K562 (cell line): ENCODE measurements around the gene ITPR2. TPM values are rescaled to one million over a fixed set of nuclear protein-coding genes. Genes with fewer than 3 reads are reported as not detected.

Experiments used
- ATAC-seq: fragments of 200-7000 bp; cut with Tn5 transposase; 3 replicates; pipeline ENCODE4 v1.9.1; 2020; ENCODE audit warnings: moderate library complexity
- BruUV-seq: library from RNA; stranded (reverse); fragments of 400-500 nt; replicated peaks from 2 replicates; lab custom pipeline; 2021; lab: Mats Ljungman, UMichigan
- CTCF ChIA-PET: fragments of 300-600 bp; formaldehyde crosslinking; extraction: SDS; loops from one replicate; lab custom pipeline; 2021; ENCODE audit warnings: low intra/inter-chr PET ratio; lab: Yijun Ruan, JAX
- POLR2A ChIA-PET: fragments of 300-600, 350-650 bp; sonication (Branson Sonifier 250); formaldehyde crosslinking; extraction: SDS; loops from one replicate; lab custom pipeline; 2021; ENCODE audit warnings: antibody characterized with exemption, inconsistent platforms; lab: Yijun Ruan, JAX
- DNase-seq, 4 experiments: peaks; one replicate each; pipeline versions ENCODE4 v3.0.0 to v3.0.0-alpha.2; 2011 to 2018; ENCODE audit warnings: low spot score in 3 of 4, mixed read lengths in 3 of 4; ENCODE audit errors: extremely low read depth in 1 of 4
- FAIRE-seq: peaks from 2 replicates; lab custom pipeline; 2011; peaks lifted over from hg19 to GRCh38; lab: Jason Lieb, UNC
- H2AFZ ChIP-seq: 2 replicates; pipeline ENCODE4 v1.6.0; 2011; ENCODE audit warnings: low read depth, low read length, control low read depth, inconsistent platforms
- H3K27ac ChIP-seq: fragments of 200-600 bp; 3 replicates; pipeline ENCODE4 v1.8.0; 2011; ENCODE audit warnings: low read depth, mild to moderate bottlenecking, control low read depth, inconsistent platforms, low read length, moderate library complexity, mixed read lengths; ENCODE audit errors: extremely low read depth
- H3K27me3 ChIP-seq, 2 experiments: fragments of 300-600 bp in 1 of 2; 2 replicates in 1 of 2; 3 replicates in 1 of 2; pipeline versions ENCODE4 v1.6.0 to v1.8.0; 2011; ENCODE audit warnings: inconsistent platforms in 2 of 2, low read length in 2 of 2, mild to moderate bottlenecking in 1 of 2, mixed read lengths in 1 of 2, moderate library complexity in 1 of 2; ENCODE audit not compliant: control insufficient read depth in 2 of 2, insufficient read depth in 2 of 2
- H3K36me3 ChIP-seq: fragments of 300-600 bp; 3 replicates; pipeline ENCODE4 v1.8.0; 2011; ENCODE audit warnings: mild to moderate bottlenecking, low read length, inconsistent platforms; ENCODE audit not compliant: control insufficient read depth, insufficient read depth
- H3K4me1 ChIP-seq, 2 experiments: fragments of 200-600 bp in 1 of 2; replicated peaks in 1 of 2; 2 replicates in 1 of 2; 3 replicates in 1 of 2; pipeline versions ENCODE4 v1.5.1 to v1.8.0; 2011; ENCODE audit warnings: inconsistent platforms in 2 of 2, low read length in 2 of 2, mild to moderate bottlenecking in 1 of 2, mixed read lengths in 1 of 2, moderate library complexity in 1 of 2; ENCODE audit not compliant: control insufficient read depth in 2 of 2, insufficient read depth in 2 of 2
- H3K4me2 ChIP-seq: 2 replicates; pipeline ENCODE4 v1.6.1; 2011; ENCODE audit warnings: low read length, control low read depth, inconsistent platforms, mixed read lengths; ENCODE audit not compliant: insufficient read depth
- H3K4me3 ChIP-seq: fragments of 200-600 bp; sonication (generic), shearing (Covaris generic); 2 replicates; pipeline ENCODE4 v1.5.1; 2016; ENCODE audit warnings: control low read depth, inconsistent platforms
- H3K79me2 ChIP-seq: fragments of 200-600 bp; 3 replicates; pipeline ENCODE4 v1.8.0; 2011; ENCODE audit warnings: low read length, inconsistent platforms; ENCODE audit not compliant: control insufficient read depth, insufficient read depth
- H3K9ac ChIP-seq, 2 experiments: 2 replicates each; pipeline versions ENCODE4 v1.6.0 to v1.6.1; 2011; ENCODE audit warnings: low read depth in 2 of 2, low read length in 2 of 2, control low read depth in 1 of 2, inconsistent platforms in 1 of 2, mild to moderate bottlenecking in 1 of 2, mixed read lengths in 1 of 2; ENCODE audit not compliant: insufficient read depth in 1 of 2
- H3K9me1 ChIP-seq: one replicate; pipeline ENCODE4 v1.6.0; 2011; ENCODE audit warnings: inconsistent platforms, mild to moderate bottlenecking, low read length, moderate library complexity; ENCODE audit not compliant: control insufficient read depth, insufficient read depth
- H3K9me3 ChIP-seq: replicated peaks from 2 replicates; pipeline ENCODE4 v1.5.1; 2011; ENCODE audit warnings: low read depth, low read length, inconsistent platforms; ENCODE audit not compliant: control insufficient read depth, insufficient read depth
- H4K20me1 ChIP-seq: replicated peaks from 2 replicates; pipeline ENCODE4 v1.6.1; 2011; ENCODE audit warnings: low read length, inconsistent platforms, mixed read lengths; ENCODE audit not compliant: control insufficient read depth, insufficient read depth
- BRF1 ChIP-seq: IDR thresholded peaks from 3 replicates; pipeline ENCODE4 v1.6.1; 2011; ENCODE audit warnings: borderline replicate concordance, mild to moderate bottlenecking; ENCODE audit not compliant: insufficient read length; ENCODE audit errors: extremely low read depth
- C11orf30 ChIP-seq: fragments of 450-650 bp; IDR thresholded peaks from 2 replicates; pipeline ENCODE4 v1.6.1; 2016; ENCODE audit warnings: low read depth, mild to moderate bottlenecking
- KLF6 ChIP-seq: fragments of 250-450 bp; sonication (Bioruptor Pico); IDR thresholded peaks from 2 replicates; pipeline ENCODE4 v1.4.0; 2020; ENCODE audit warnings: mild to moderate bottlenecking, moderate library complexity, borderline replicate concordance
- MXI1 ChIP-seq: IDR thresholded peaks from 2 replicates; pipeline ENCODE4 v1.6.1; 2011; ENCODE audit warnings: low read depth, mild to moderate bottlenecking, improper control_type of control experiment, low read length
- PHF8 ChIP-seq: fragments of 200-600 bp; sonication (generic); IDR thresholded peaks from 2 replicates; pipeline ENCODE4 v1.6.1; 2012; ENCODE audit warnings: mixed run types, mild to moderate bottlenecking, inconsistent platforms, low read length, moderate library complexity, borderline replicate concordance
- PPARD ChIP-seq: fragments of 250-450 bp; sonication (Bioruptor Pico); IDR thresholded peaks from 2 replicates; pipeline ENCODE4 v1.8.0; 2022; ENCODE audit warnings: inconsistent platforms, mild to moderate bottlenecking, moderate library complexity
- SMAD3 ChIP-seq: fragments of 450-650 bp; formaldehyde crosslinking; conservative IDR thresholded peaks from 2 replicates; pipeline ENCODE4 v1.4.0; 2020; ENCODE audit warnings: mild to moderate bottlenecking
- ZNF766 ChIP-seq: fragments of 200-800 bp; sonication (Bioruptor generic); conservative IDR thresholded peaks from 2 replicates; pipeline ENCODE4 v1.6.1; 2016; ENCODE audit warnings: missing genetic modification characterization, missing compliant biosample characterization
- WGBS: fragments of 100-300 bp; shearing (Covaris generic); methylation state at CpG from one replicate; pipeline ENCODE4 v1.1.6; 2016; ENCODE audit warnings: low coverage, mixed read lengths; ENCODE audit not compliant: insufficient coverage; ENCODE audit errors: missing lambda C conversion rate; 5-methylcytosine and 5-hydroxymethylcytosine counted together
- in situ Hi-C: fragments of 300-500 bp; cut with MboI; formaldehyde crosslinking; loops from 4 replicates; pipeline ENCODE4 v1.15.0; 2018; ENCODE audit warnings: inconsistent platforms, mixed read lengths
- intact Hi-C: fragments of 100-400 bp; cut with micrococcal nuclease; formaldehyde crosslinking; loops from 2 replicates; pipeline ENCODE4 v1.14.2; 2022
- polyA plus RNA-seq, 8 experiments: library from polyadenylated mRNA; depleted of rRNA in 4 of 8; stranded (reverse) in 5 of 8; unstranded in 3 of 8; fragments of >200 nt; fragmentation: Nextera tagmentation in 2 of 8; fragmentation: Illumina TruSeq in 1 of 8; extraction: Ambion mirVana in 2 of 8; extraction: Trizol in 1 of 8; gene quantifications; 2 replicates each; pipeline versions ENCODE4 v1.2.1 to v1.2.3, GENCODE V29; 2011 to 2014; ENCODE audit warnings: inconsistent platforms in 1 of 8, missing spikeins in 1 of 8
- total RNA-seq, 7 experiments: library from RNA; depleted of rRNA in 6 of 7; stranded (reverse); fragments of >200 nt in 6 of 7; fragmentation: Illumina TruSeq in 2 of 7; extraction: Trizol in 2 of 7; gene quantifications; 2 replicates each; pipeline versions ENCODE4 v1.2.1 to v1.2.3, GENCODE V29; 2011 to 2021; ENCODE audit warnings: low replicate concordance in 1 of 7

Gene ITPR2
- total and polyA plus RNA-seq, 9 of the 15 experiments (the other 6 are each of a cell fraction or from before 2014, with no cell fraction given): 0.21 to 3.3 (median 0.95) TPM

DNA sequence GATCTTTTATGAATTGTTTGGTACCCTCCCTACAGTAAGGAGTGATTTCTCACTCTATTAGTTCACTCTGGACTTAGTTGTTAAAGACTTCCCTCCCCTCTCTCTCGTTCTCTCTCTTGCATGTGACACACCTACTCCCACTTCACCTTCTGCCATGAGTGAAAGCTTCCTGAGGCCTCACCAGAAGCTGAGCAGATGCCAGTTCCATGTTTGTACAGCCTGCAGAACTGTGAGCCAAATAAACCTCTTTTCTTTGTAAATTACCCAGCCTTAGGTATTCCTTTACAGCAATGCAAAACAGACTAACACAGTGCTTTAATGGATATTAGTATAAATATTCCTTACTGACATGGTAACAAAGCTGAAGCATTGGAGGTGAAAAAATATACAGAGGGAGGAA is 450.0 kb downstream of the ITPR2 start:
- Histone ChIP-seq H3K9me3 (no peaks in the 10 kb centered on the region), H3K9ac (no peak overlapping the region), H2AFZ (no peak overlapping the region), H3K27me3 (no peaks in the 10 kb centered on the region), H3K4me2 (no peak overlapping the region), H3K79me2 (no peaks in the 10 kb centered on the region), H3K27ac (no peak overlapping the region), H3K4me3 (no peak overlapping the region), H3K9me1 (no peaks in the 10 kb centered on the region), H3K4me1 (no peaks in the 10 kb centered on the region), H4K20me1 (no peaks in the 10 kb centered on the region), H3K36me3 (no peaks in the 10 kb centered on the region)
- ChIA-PET POLR2A (interaction anchor here (0.6 kb wide), 1 partner anchor 248 kb away, joined by 3 read pairs; no protein-coding TSS in a partner anchor), CTCF (no interaction called here)
- DNase-seq (no peak), FAIRE-seq (no peak), ATAC-seq (no peak)
- in situ Hi-C loops (no loop called here), intact Hi-C loops (no loop called here)
- TF ChIP-seq ZNF766 (CRISPR knock-in tag) (peak; percentile 77; the same call in 1 of the 2 replicates), PHF8 (no peak)
- no TSS peak for BruUV-seq
- WGBS: 0% methylated on average over 1 of the region's 1 CpG

DNA sequence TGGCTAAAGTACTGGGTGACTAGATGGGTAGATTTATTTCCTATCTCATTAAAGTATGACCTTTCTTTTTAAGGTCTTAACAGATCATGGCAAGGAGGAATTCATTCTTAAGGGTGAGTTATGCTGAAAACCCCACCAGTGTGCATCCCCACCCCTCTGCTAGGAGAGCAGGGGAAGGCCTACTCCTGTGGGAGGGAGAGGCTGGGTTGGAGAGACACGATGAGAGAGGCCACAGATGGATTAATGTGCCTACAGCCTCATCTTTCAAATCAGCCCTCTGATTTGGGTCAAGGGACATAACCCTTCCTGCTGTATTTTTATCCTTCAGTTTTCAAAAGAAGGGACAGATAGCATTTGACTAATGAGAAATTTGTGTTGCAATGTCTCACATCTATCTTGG is 452.1 kb downstream of the ITPR2 start:
- CTCF ChIA-PET: no interaction called here
- in situ Hi-C loops (no loop called here), intact Hi-C loops (no loop called here)
- Histone ChIP-seq H3K4me3 (no peak overlapping the region), H3K79me2 (no peaks in the 10 kb centered on the region), H3K27ac (no peak overlapping the region), H3K27me3 (no peaks in the 10 kb centered on the region; a peak in 2 of 5 replicates), H3K4me2 (no peak overlapping the region), H3K9ac (no peak overlapping the region), H3K4me1 (no peaks in the 10 kb centered on the region), H3K9me1 (no peaks in the 10 kb centered on the region), H3K9me3 (no peaks in the 10 kb centered on the region), H2AFZ (no peak overlapping the region), H4K20me1 (no peaks in the 10 kb centered on the region), H3K36me3 (no peaks in the 10 kb centered on the region)
- no peak for FAIRE-seq
- WGBS: 0% methylated on average over 1 of the region's 1 CpG
- BruUV-seq: no TSS peak
- DNase-seq: no peak
- ATAC-seq: no peak
- POLR2A ChIA-PET: no interaction called here
- no peak for TF ChIP-seq C11orf30
- TF ChIP-seq SMAD3 (CRISPR knock-in tag): no peak
- TF ChIP-seq KLF6 (CRISPR knock-in tag): no peak
- no peak for TF ChIP-seq PPARD (CRISPR knock-in tag)
- no peak for TF ChIP-seq BRF1
- no peak for TF ChIP-seq MXI1
